Inferior parietal cortex (tissue), 1 donor: Measurements from ENCODE around the gene MAB21L2.

ENCODE experiments used
- DNase-seq: peaks from one replicate; pipeline ENCODE4 v3.0.0-alpha.2; 2016; ENCODE audit errors: extremely low spot score

Gene MAB21L2

GRCh38 chr4:150609131-150609530 lies 27.2 kb downstream of the MAB21L2 start:
- DNase-seq, result no peak

GRCh38 chr4:150619042-150619441 lies 37.1 kb downstream of the MAB21L2 start:
- DNase-seq, result no peak

- no peak for DNase-seq
Observed at GRCh38 chr4:150624055-150624454, 42.1 kb downstream of the MAB21L2 start.

GRCh38 chr4:150625033-150625432 lies 43.1 kb downstream of the MAB21L2 start:
- no peak for DNase-seq

GRCh38 chr4:150628073-150628472 lies 46.1 kb downstream of the MAB21L2 start:
- DNase-seq, result no peak

- DNase-seq, result no peak
Observed at GRCh38 chr4:150632639-150633038, 50.7 kb downstream of the MAB21L2 start.
